Head of caudate nucleus (tissue), 42 donors: ENCODE measurements around the gene KIFAP3.
A peak's percentile ranks its signal among the peaks of the same experiment; 100 is the strongest.
"Not testable (repeated sequence)": the region's sequence is repeated elsewhere in the genome, so short reads cannot be mapped to it uniquely, and the experiment has no call there.

Experiments
- DNase-seq, 42 donors: peaks; one replicate each; pipeline versions ENCODE4 v3.0.0 to v3.0.0-alpha.2; 2020 to 2021; ENCODE audit warnings: mixed read lengths in 7 of 42
- intact Hi-C: fragments of 100-400 bp; cut with DNase I; formaldehyde crosslinking; loops from one replicate; pipeline ENCODE4 v1.15.0; 2022

The KIFAP3 gene

GRCh38 chr1:170067253-170067819 lies 7.2 kb downstream of the KIFAP3 start:
- no peak for DNase-seq
- intact Hi-C loops: no loop called here

GRCh38 chr1:170064821-170065220 lies 9.7 kb downstream of the KIFAP3 start:
- DNase-seq: no peak
- intact Hi-C loops: no loop called here

- no peak for DNase-seq
- intact Hi-C loops: no loop called here
Observed at GRCh38 chr1:170063109-170063826, 11.2 kb downstream of the KIFAP3 start.

GRCh38 chr1:170061676-170062075 lies 12.8 kb downstream of the KIFAP3 start:
- DNase-seq, intact Hi-C loops: not testable (repeated sequence)

GRCh38 chr1:170060015-170060520 lies 14.4 kb downstream of the KIFAP3 start:
- DNase-seq, intact Hi-C loops: not testable (repeated sequence)

- intact Hi-C loops: no loop called here
- DNase-seq: peak in 1 of 42 donors; percentile 3
Observed at GRCh38 chr1:170049176-170049800, 25.2 kb downstream of the KIFAP3 start.

- no peak for DNase-seq
- intact Hi-C loops: no loop called here
Observed at GRCh38 chr1:170048515-170048914, 26.0 kb downstream of the KIFAP3 start.

GRCh38 chr1:170044187-170044586 lies 30.3 kb downstream of the KIFAP3 start:
- intact Hi-C loops: no loop called here
- DNase-seq: no peak

- intact Hi-C loops: no loop called here
- no peak for DNase-seq
Observed at GRCh38 chr1:170041423-170042192, 32.9 kb downstream of the KIFAP3 start.

- no peak for DNase-seq
- intact Hi-C loops: no loop called here
Observed at GRCh38 chr1:170032531-170033280, 41.8 kb downstream of the KIFAP3 start.

GRCh38 chr1:170030212-170030611 lies 44.3 kb downstream of the KIFAP3 start:
- DNase-seq: no peak
- intact Hi-C loops: no loop called here

- no peak for DNase-seq
- intact Hi-C loops: no loop called here
Observed at GRCh38 chr1:170027760-170028159, 46.7 kb downstream of the KIFAP3 start.

GRCh38 chr1:170020859-170021258 lies 53.6 kb downstream of the KIFAP3 start:
- no peak for DNase-seq
- intact Hi-C loops: no loop called here

- intact Hi-C loops: no loop called here
- DNase-seq: no peak
Observed at GRCh38 chr1:170017478-170017877, 57.0 kb downstream of the KIFAP3 start.

GRCh38 chr1:170012920-170013319 lies 61.6 kb downstream of the KIFAP3 start:
- intact Hi-C loops: no loop called here
- no peak for DNase-seq

- intact Hi-C loops: no loop called here
- peak in 2 of 42 donors; percentile 3 to 4 for DNase-seq
Observed at GRCh38 chr1:170010443-170010842, 64.1 kb downstream of the KIFAP3 start.

- DNase-seq: no peak
- intact Hi-C loops: no loop called here
Observed at GRCh38 chr1:170009551-170009950, 64.9 kb downstream of the KIFAP3 start.

- DNase-seq, intact Hi-C loops: not testable (repeated sequence)
Observed at GRCh38 chr1:170008745-170009144, 65.8 kb downstream of the KIFAP3 start.

- intact Hi-C loops: not testable (repeated sequence)
Observed at GRCh38 chr1:170003270-170003835, 71.1 kb downstream of the KIFAP3 start.

More at GRCh38 chr1:170003270-170003835, 71.1 kb downstream of the KIFAP3 start:
- not testable (repeated sequence) for DNase-seq
